Naive thymus-derived CD8-positive, alpha-beta T cell (primary cell): ENCODE measurements around the gene MXRA7. TPM values are rescaled to one million over a fixed set of nuclear protein-coding genes. Genes with fewer than 3 reads are reported as not detected.
"Not testable (repeated sequence)": the region's sequence is repeated elsewhere in the genome, so short reads cannot be mapped to it uniquely, and the experiment has no call there.

Experiments
- ATAC-seq, 2 donors: fragments of 150-1000 bp; cut with Tn5 transposase in 1 of 2; sonication (Bioruptor Pico), chemical (Tn5 transposase) in 1 of 2; 1 replicate in 1 of 2; 2 replicates in 1 of 2; pipeline ENCODE4 v1.10.0; 2021; ENCODE audit warnings: mild to moderate bottlenecking in 2 of 2, moderate library complexity in 2 of 2
- POLR2A ChIA-PET: fragments of 350-600 bp; sonication (Branson Sonifier 250); formaldehyde crosslinking; loops from one replicate; lab custom pipeline; 2021; ENCODE audit warnings: antibody characterized with exemption; lab: Charles Lee
- DNase-seq, 10 donors: peaks; one replicate each; pipeline versions ENCODE4 v3.0.0 to v3.0.0-alpha.2; 2020 to 2022
- H3K27ac Mint-ChIP-seq, 10 donors: one replicate each; pipeline ENCODE4 v1.8.0; 2020 to 2022; ENCODE audit warnings: mild to moderate bottlenecking in 10 of 10, mixed read lengths in 10 of 10, moderate library complexity in 4 of 10, inconsistent platforms in 1 of 10
- H3K27me3 Mint-ChIP-seq, 5 donors: one replicate each; pipeline ENCODE4 v1.8.0; 2021 to 2022; ENCODE audit warnings: mixed read lengths in 5 of 5
- H3K36me3 Mint-ChIP-seq, 3 donors: one replicate each; pipeline ENCODE4 v1.8.0; 2020 to 2022; ENCODE audit warnings: mixed read lengths in 3 of 3, mild to moderate bottlenecking in 2 of 3, inconsistent platforms in 1 of 3
- H3K4me1 Mint-ChIP-seq, 4 donors: one replicate each; pipeline ENCODE4 v1.8.0; 2021 to 2022; ENCODE audit warnings: mixed read lengths in 4 of 4
- H3K4me3 Mint-ChIP-seq, 10 donors: one replicate each; pipeline ENCODE4 v1.8.0; 2020 to 2022; ENCODE audit warnings: mild to moderate bottlenecking in 10 of 10, mixed read lengths in 10 of 10, moderate library complexity in 6 of 10, inconsistent platforms in 1 of 10
- H3K9me3 Mint-ChIP-seq, 9 donors: one replicate each; pipeline ENCODE4 v1.8.0; 2020 to 2022; ENCODE audit warnings: mixed read lengths in 9 of 9, mild to moderate bottlenecking in 3 of 9, inconsistent platforms in 1 of 9, moderate library complexity in 1 of 9
- polyA plus RNA-seq, 3 donors: library from polyadenylated mRNA; unstranded; fragments of 300-500 nt; fragmentation: Illumina TruSeq; gene quantifications; one replicate each; pipeline ENCODE4 v1.2.3, GENCODE V29; 2021
- total RNA-seq, 8 experiments: library from RNA in 2 of 8; stranded (reverse) in 2 of 8; gene quantifications; one replicate each; pipeline ENCODE4 v1.2.3 and lab custom pipeline; 2021 to 2026

The MXRA7 gene
- total and polyA plus RNA-seq, 5 experiments from 2014 or later: 2.2 to 25.3 (median 13.9) TPM

GRCh38 chr17:76714336-76714735, 3.6 kb upstream of the MXRA7 start:
- H3K27ac Mint-ChIP-seq: peak overlapping the region in 8 of 10 donors; percentile 34 to 96 (median 88)
- H3K9me3 Mint-ChIP-seq: no peaks in the 10 kb centered on the region
- POLR2A ChIA-PET: interaction anchor here (0.9 to 7.3 kb wide), 6 partner anchors 10 to 186 kb away, joined by 3 to 93 read pairs (median 10); partner anchors contain the start of genes JMJD6, METTL23, MFSD11 and SRSF2
- DNase-seq (no peak), ATAC-seq (no peak)
- H3K4me3 Mint-ChIP-seq: peak overlapping the region in 1 of 10 donors; percentile 21
- H3K4me1 Mint-ChIP-seq: peaks cover 24 to 61% (median 50%) of the 10 kb centered on the region in 4 donors
- H3K36me3 Mint-ChIP-seq: peaks cover 0 to 44% (median 12%) of the 10 kb centered on the region in 3 donors
- H3K27me3 Mint-ChIP-seq: no peaks in the 10 kb centered on the region

- Mint-ChIP-seq H3K4me3 (peak overlapping the region in 1 of 10 donors; percentile 45), H3K4me1 (peaks cover 24 to 60% (median 51%) of the 10 kb centered on the region in 4 donors), H3K27me3 (no peaks in the 10 kb centered on the region), H3K27ac (peak overlapping the region in 9 of 10 donors; percentile 47 to 94 (median 77)), H3K36me3 (peaks cover 0 to 38% (median 10%) of the 10 kb centered on the region in 3 donors), H3K9me3 (no peaks in the 10 kb centered on the region)
- POLR2A ChIA-PET: interaction anchor here (0.9 to 7.3 kb wide), 8 partner anchors 13 to 186 kb away, joined by 3 to 93 read pairs (median 4); partner anchors contain the start of genes JMJD6, METTL23, MFSD11 and MGAT5B
- DNase-seq: no peak
- ATAC-seq: no peak
Measured at GRCh38 chr17:76713765-76714164, 3.0 kb upstream of the MXRA7 start.

GRCh38 chr17:76712321-76712720, 1.6 kb upstream of the MXRA7 start:
- Mint-ChIP-seq H3K4me1 (peaks cover 24 to 58% (median 50%) of the 10 kb centered on the region in 4 donors), H3K27ac (peak overlapping the region in 2 of 10 donors; percentile 43 to 77), H3K36me3 (peaks cover 0 to 24% (median 4%) of the 10 kb centered on the region in 3 donors)
- POLR2A ChIA-PET: interaction anchor here (0.6 to 7.3 kb wide), 10 partner anchors 11 to 1176 kb away, joined by 3 to 93 read pairs (median 4); partner anchors contain the start of genes MFSD11, MGAT5B and SRSF2
- not testable (repeated sequence) for H3K9me3 Mint-ChIP-seq, H3K27me3 Mint-ChIP-seq, H3K4me3 Mint-ChIP-seq, ATAC-seq
- peak in 1 of 10 donors; percentile 6 for DNase-seq

- POLR2A ChIA-PET: interaction anchor here (0.5 to 2.0 kb wide), 8 partner anchors 15 to 1487 kb away, joined by 3 to 8 read pairs (median 4); no protein-coding TSS in a partner anchor
- ATAC-seq (peak; percentile 13 to 31), DNase-seq (peak in 1 of 10 donors; percentile 55)
- Mint-ChIP-seq H3K27ac (peak overlapping the region in 8 of 10 donors; percentile 23 to 83 (median 64)), H3K4me3 (peak overlapping the region; percentile 55 to 86 (median 68)), H3K4me1 (peaks cover 14 to 38% (median 33%) of the 10 kb centered on the region in 4 donors)
- not testable (repeated sequence) for H3K9me3 Mint-ChIP-seq, H3K36me3 Mint-ChIP-seq, H3K27me3 Mint-ChIP-seq
Measured at GRCh38 chr17:76709951-76710862, 558 bp downstream of the MXRA7 start.

GRCh38 chr17:76709077-76709950, 1.5 kb downstream of the MXRA7 start:
- H3K36me3 Mint-ChIP-seq: no peaks in the 10 kb centered on the region
- H3K9me3 Mint-ChIP-seq: no peaks in the 10 kb centered on the region
- DNase-seq (peak in 1 of 10 donors; percentile 58), ATAC-seq (no peak)
- peak overlapping the region; percentile 55 to 86 (median 68) for H3K4me3 Mint-ChIP-seq
- peak overlapping the region in 6 of 10 donors; percentile 18 to 83 (median 66) for H3K27ac Mint-ChIP-seq
- peaks cover 9 to 31% (median 25%) of the 10 kb centered on the region in 4 donors for H3K4me1 Mint-ChIP-seq
- H3K27me3 Mint-ChIP-seq: no peaks in the 10 kb centered on the region
- POLR2A ChIA-PET: interaction anchor here (0.5 to 1.0 kb wide), 5 partner anchors 16 to 657 kb away, joined by 3 to 8 read pairs (median 4); no protein-coding TSS in a partner anchor

GRCh38 chr17:76707985-76708807, 2.6 kb downstream of the MXRA7 start:
- Mint-ChIP-seq H3K4me1 (peaks cover 0 to 20% (median 14%) of the 10 kb centered on the region in 4 donors), H3K4me3 (peak overlapping the region in 5 of 10 donors; percentile 52 to 86 (median 58)), H3K36me3 (no peaks in the 10 kb centered on the region), H3K27ac (peak overlapping the region in 2 of 10 donors; percentile 15 to 67), H3K9me3 (no peaks in the 10 kb centered on the region), H3K27me3 (no peaks in the 10 kb centered on the region)
- POLR2A ChIA-PET: interaction anchor here (0.9 kb wide), 1 partner anchor 36 kb away, joined by 3 read pairs; no protein-coding TSS in a partner anchor
- ATAC-seq (no peak), DNase-seq (peak in 1 of 10 donors; percentile 51)

- Mint-ChIP-seq H3K4me3 (peak overlapping the region in 1 of 10 donors; percentile 22), H3K9me3 (no peaks in the 10 kb centered on the region)
Measured at GRCh38 chr17:76706817-76707216, 3.9 kb downstream of the MXRA7 start.

GRCh38 chr17:76704805-76705204, 6.0 kb downstream of the MXRA7 start:
- H3K9me3 Mint-ChIP-seq: no peaks in the 10 kb centered on the region
- peaks cover 0 to 10% (median 1%) of the 10 kb centered on the region in 4 donors for H3K4me1 Mint-ChIP-seq
- no peaks in the 10 kb centered on the region for H3K27me3 Mint-ChIP-seq
- DNase-seq (peak in 1 of 10 donors; percentile 9), ATAC-seq (no peak)
- POLR2A ChIA-PET: no interaction called here
- no peak overlapping the region for H3K4me3 Mint-ChIP-seq
- H3K36me3 Mint-ChIP-seq: no peaks in the 10 kb centered on the region
- no peak overlapping the region for H3K27ac Mint-ChIP-seq

More at GRCh38 chr17:76706817-76707216, 3.9 kb downstream of the MXRA7 start:
- H3K4me1 Mint-ChIP-seq: peaks cover 0 to 15% (median 10%) of the 10 kb centered on the region in 4 donors
- DNase-seq: no peak
- H3K27me3 Mint-ChIP-seq: no peaks in the 10 kb centered on the region
- POLR2A ChIA-PET: interaction anchor here (0.7 to 0.8 kb wide), 3 partner anchors 13 to 1463 kb away, joined by 4 to 6 read pairs (median 4); no protein-coding TSS in a partner anchor
- H3K27ac Mint-ChIP-seq: no peak overlapping the region
- H3K36me3 Mint-ChIP-seq: no peaks in the 10 kb centered on the region
- ATAC-seq: no peak

GRCh38 chr17:76702941-76703637, 7.7 kb downstream of the MXRA7 start:
- DNase-seq (no peak), ATAC-seq (no peak)
- Mint-ChIP-seq H3K4me1 (peaks cover 0 to 4% (median 0%) of the 10 kb centered on the region in 4 donors), H3K9me3 (no peaks in the 10 kb centered on the region), H3K27ac (peak overlapping the region in 2 of 10 donors; percentile 44 to 62), H3K4me3 (no peak overlapping the region), H3K36me3 (no peaks in the 10 kb centered on the region), H3K27me3 (no peaks in the 10 kb centered on the region)
- POLR2A ChIA-PET: interaction anchor here (1.0 kb wide), 1 partner anchor 35 kb away, joined by 3 read pairs; the partner anchor contains the start of gene MFSD11

- no peaks in the 10 kb centered on the region for H3K27me3 Mint-ChIP-seq
- peak overlapping the region in 2 of 10 donors; percentile 6 to 25 for H3K27ac Mint-ChIP-seq
- DNase-seq (peak in 1 of 10 donors; percentile 14), ATAC-seq (no peak)
- H3K36me3 Mint-ChIP-seq: no peaks in the 10 kb centered on the region
- POLR2A ChIA-PET: interaction anchor here (0.6 kb wide), 1 partner anchor 146 kb away, joined by 3 read pairs; no protein-coding TSS in a partner anchor
- H3K4me3 Mint-ChIP-seq: no peak overlapping the region
- no peaks in the 10 kb centered on the region for H3K9me3 Mint-ChIP-seq
- H3K4me1 Mint-ChIP-seq: peaks cover 0 to 4% (median 0%) of the 10 kb centered on the region in 4 donors
Measured at GRCh38 chr17:76702076-76702475, 8.7 kb downstream of the MXRA7 start.
